Sigmoid colon (tissue), 7 donors: Measurements from ENCODE around the gene NTM. TPM values are rescaled to one million over a fixed set of nuclear protein-coding genes. Genes with fewer than 3 reads are reported as not detected.

Source experiments
- DNase-seq: peaks from one replicate; pipeline ENCODE4 v3.0.0-alpha.2; 2019
- H3K27ac ChIP-seq, 4 donors: fragments of 200-600 bp; sonication (generic); one replicate each; pipeline ENCODE4 v1.5.1; 2016 to 2019; ENCODE audit warnings: mild to moderate bottlenecking in 1 of 4
- H3K27me3 ChIP-seq, 3 donors: fragments of 200-600 bp; sonication (generic); one replicate each; pipeline ENCODE4 v1.5.1; 2019; ENCODE audit warnings: mild to moderate bottlenecking in 1 of 3
- H3K36me3 ChIP-seq, 4 donors: fragments of 200-600 bp; sonication (generic); one replicate each; pipeline ENCODE4 v1.5.1; 2016 to 2019
- H3K4me1 ChIP-seq, 4 donors: fragments of 200-600 bp; sonication (generic); one replicate each; pipeline ENCODE4 v1.5.1; 2017 to 2019
- H3K4me3 ChIP-seq, 4 donors: fragments of 200-600 bp; sonication (generic); one replicate each; pipeline ENCODE4 v1.5.1; 2017 to 2019; ENCODE audit warnings: mild to moderate bottlenecking in 2 of 4, moderate library complexity in 1 of 4
- H3K9me3 ChIP-seq, 4 donors: fragments of 200-600 bp in 3 of 4; sonication (generic) in 3 of 4; one replicate each; pipeline versions ENCODE4 v1.5.1 to v1.6.1; 2013 to 2019
- CTCF ChIP-seq, 4 experiments: fragments of 450-650 bp in 3 of 4; fragments of 200-600 bp in 1 of 4; IDR thresholded peaks; one replicate each; pipeline ENCODE4 v1.5.1; 2016 to 2019; ENCODE audit warnings: antibody characterized with exemption in 4 of 4, mild to moderate bottlenecking in 3 of 4, moderate library complexity in 2 of 4
- EP300 ChIP-seq, 4 donors: sonication (generic); formaldehyde crosslinking; IDR thresholded peaks; one replicate each; pipeline ENCODE4 v1.6.1; 2017; ENCODE audit warnings: antibody characterized with exemption in 4 of 4
- POLR2A ChIP-seq, 2 donors: fragments of 450-650 bp; IDR thresholded peaks; one replicate each; pipeline ENCODE4 v1.6.1; 2016; ENCODE audit warnings: antibody characterized with exemption in 2 of 2, mild to moderate bottlenecking in 2 of 2, moderate library complexity in 2 of 2
- POLR2AphosphoS5 ChIP-seq, 4 donors: sonication (generic); formaldehyde crosslinking; IDR thresholded peaks; one replicate each; pipeline ENCODE4 v1.6.1; 2017; ENCODE audit warnings: antibody characterized with exemption in 4 of 4
- WGBS, 2 donors: extraction: QIAGEN DNeasy Blood & Tissue Kit; methylation state at CpG; one replicate each; pipeline ENCODE4 v1.1.7; 2013; 5-methylcytosine and 5-hydroxymethylcytosine counted together
- intact Hi-C: fragments of 100-400 bp; cut with DNase I; formaldehyde crosslinking; loops from one replicate; pipeline ENCODE4 v1.15.1; 2023
- polyA plus RNA-seq, 3 donors: library from polyadenylated mRNA; stranded (reverse); fragments of 200-250 nt; gene quantifications; one replicate each; pipeline ENCODE4 v1.2.3, GENCODE V29; 2013
- total RNA-seq, 4 donors: library from RNA; depleted of rRNA; stranded (reverse); fragments of >200 nt; gene quantifications; one replicate each; pipeline ENCODE4 v1.1.0, GENCODE V29; 2016
- donor health status: healthy with polysubstance abuse.
- donor health status: Bipolar disorder and iron deficiency.
- donor health status: healthy.

The NTM gene
- total and polyA plus RNA-seq, 7 donors, result 0.96 to 18.3 (median 6.4) TPM; not detected in 1

GRCh38 chr11:131854391-131854790 is 484.0 kb downstream of the NTM start:
- Histone ChIP-seq H3K4me1 (no peaks in the 10 kb centered on the region), H3K27ac (no peak overlapping the region), H3K36me3 (no peaks in the 10 kb centered on the region), H3K4me3 (no peak overlapping the region), H3K27me3 (no peaks in the 10 kb centered on the region), H3K9me3 (no peaks in the 10 kb centered on the region)
- WGBS, 2 donors, result 78 to 81% methylated on average over 4 of the region's 4 CpGs
- intact Hi-C loops, result no loop called here
- TF ChIP-seq EP300 (IDR thresholded peaks at IDR 0.05) (no peak), POLR2A (IDR thresholded peaks at IDR 0.05) (no peak), POLR2AphosphoS5 (IDR thresholded peaks at IDR 0.05) (no peak), CTCF (IDR thresholded peaks at IDR 0.05) (no peak)
- no peak for DNase-seq

- Histone ChIP-seq H3K9me3 (no peaks in the 10 kb centered on the region), H3K4me1 (no peaks in the 10 kb centered on the region), H3K27ac (no peak overlapping the region), H3K27me3 (no peaks in the 10 kb centered on the region), H3K4me3 (no peak overlapping the region), H3K36me3 (no peaks in the 10 kb centered on the region)
- no peak for DNase-seq
- TF ChIP-seq EP300 (IDR thresholded peaks at IDR 0.05) (no peak), POLR2AphosphoS5 (IDR thresholded peaks at IDR 0.05) (no peak), POLR2A (IDR thresholded peaks at IDR 0.05) (no peak), CTCF (IDR thresholded peaks at IDR 0.05) (no peak)
- intact Hi-C loops, result no loop called here
Observed at GRCh38 chr11:131855320-131855719, 484.9 kb downstream of the NTM start.

- H3K4me1 ChIP-seq, result no peaks in the 10 kb centered on the region
- WGBS, 2 donors, result 64 to 80% methylated on average over 5 of the region's 5 CpGs
- intact Hi-C loops, result no loop called here
- no peaks in the 10 kb centered on the region for H3K27me3 ChIP-seq
- H3K36me3 ChIP-seq, result no peaks in the 10 kb centered on the region
- H3K4me3 ChIP-seq, result no peak overlapping the region
- DNase-seq, result no peak
- no peak for TF ChIP-seq CTCF (IDR thresholded peaks at IDR 0.05)
- TF ChIP-seq POLR2AphosphoS5 (IDR thresholded peaks at IDR 0.05), result no peak
- no peak for TF ChIP-seq EP300 (IDR thresholded peaks at IDR 0.05)
- no peak for TF ChIP-seq POLR2A (IDR thresholded peaks at IDR 0.05)
- no peak overlapping the region for H3K27ac ChIP-seq
- H3K9me3 ChIP-seq, result no peaks in the 10 kb centered on the region
Observed at GRCh38 chr11:131857246-131857645, 486.8 kb downstream of the NTM start.

- WGBS, 2 donors, result 61 to 74% methylated on average over 11 of the region's 11 CpGs
- intact Hi-C loops, result no loop called here
Observed at GRCh38 chr11:131858505-131858904, 488.1 kb downstream of the NTM start.

More at GRCh38 chr11:131858505-131858904, 488.1 kb downstream of the NTM start:
- no peak overlapping the region for H3K4me3 ChIP-seq
- no peaks in the 10 kb centered on the region for H3K9me3 ChIP-seq
- no peaks in the 10 kb centered on the region for H3K27me3 ChIP-seq
- H3K27ac ChIP-seq, result no peak overlapping the region
- no peak for TF ChIP-seq CTCF (IDR thresholded peaks at IDR 0.05)
- TF ChIP-seq POLR2A (IDR thresholded peaks at IDR 0.05), result no peak
- TF ChIP-seq EP300 (IDR thresholded peaks at IDR 0.05), result no peak
- no peak for TF ChIP-seq POLR2AphosphoS5 (IDR thresholded peaks at IDR 0.05)
- no peaks in the 10 kb centered on the region for H3K36me3 ChIP-seq
- DNase-seq, result no peak
- no peaks in the 10 kb centered on the region for H3K4me1 ChIP-seq
